Right renal cortex interstitium (tissue), 3 donors: ENCODE data around the gene ALDH18A1. TPM values are rescaled to one million over a fixed set of nuclear protein-coding genes. Genes with fewer than 3 reads are reported as not detected.
A peak's percentile ranks its signal among the peaks of the same experiment; 100 is the strongest.
"Not testable (repeated sequence)": the region's sequence is repeated elsewhere in the genome, so short reads cannot be mapped to it uniquely, and the experiment has no call there.

Experiments
- DNase-seq, 3 donors: peaks; one replicate each; pipeline ENCODE4 v3.0.0-alpha.2; 2013; ENCODE audit warnings: low read depth in 3 of 3, low spot score in 2 of 3
- polyA plus RNA-seq, 3 donors: library from polyadenylated mRNA; unstranded; fragments of 120-200 nt; gene quantifications; one replicate each; pipeline ENCODE4 v1.2.1, GENCODE V29; 2013; ENCODE audit not compliant: insufficient read length in 3 of 3

The ALDH18A1 gene
- polyA plus RNA-seq, 3 donors = 74.2 to 79.9 (median 78.8) TPM

DNA sequence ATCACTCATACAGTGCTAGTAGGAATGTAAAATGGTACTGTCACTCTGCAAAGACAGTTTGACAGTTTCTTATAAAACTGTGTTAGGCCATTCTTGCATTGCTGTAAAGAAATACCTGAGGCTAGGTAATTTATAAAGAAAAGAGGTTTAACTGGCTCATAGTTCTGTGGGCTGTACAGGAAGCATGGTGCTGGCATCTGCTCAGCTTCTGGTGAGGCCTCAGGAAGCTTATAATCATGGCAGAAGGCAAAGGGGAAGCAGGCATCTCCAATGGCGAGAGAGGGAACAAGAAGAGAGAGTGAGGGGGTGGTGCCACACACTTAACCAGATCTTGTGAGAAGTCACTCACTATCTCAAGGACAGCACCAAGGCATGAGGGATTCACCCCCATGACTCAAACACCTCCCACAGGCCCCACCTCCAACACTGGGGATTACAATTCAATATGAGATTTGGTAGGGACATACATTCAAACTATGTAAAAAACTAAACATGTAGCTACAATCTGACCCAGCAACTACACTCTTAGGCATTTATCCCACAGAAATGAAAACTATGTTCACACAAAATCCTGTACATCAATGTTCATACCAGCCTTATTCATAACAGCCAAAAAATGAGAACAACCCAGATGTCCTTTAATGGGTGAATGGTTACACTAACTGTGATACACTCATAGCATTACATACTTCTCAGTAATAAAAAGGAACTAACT lies 5.0 kb downstream of the ALDH18A1 start:
- no peak for DNase-seq

DNA sequence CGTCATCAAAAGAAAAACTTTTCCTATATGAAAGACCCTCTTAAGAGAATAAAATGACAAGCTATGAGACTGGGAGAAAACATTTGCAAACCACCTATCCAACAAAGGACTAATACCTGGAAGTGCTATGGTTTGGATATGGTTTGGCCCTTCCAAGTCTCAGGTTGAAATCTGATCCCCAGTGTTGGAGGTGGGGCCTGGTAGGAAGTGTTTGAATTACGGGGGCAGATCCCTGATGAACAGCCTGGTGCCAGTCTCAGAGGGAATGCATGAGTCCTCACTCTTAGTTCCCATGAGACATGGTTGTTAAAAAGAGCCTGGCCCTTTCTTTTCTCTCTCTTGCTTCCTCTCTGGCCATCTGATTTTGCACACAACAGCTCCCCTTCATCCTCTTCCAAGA lies 6.3 kb downstream of the ALDH18A1 start:
- DNase-seq = no peak

DNA sequence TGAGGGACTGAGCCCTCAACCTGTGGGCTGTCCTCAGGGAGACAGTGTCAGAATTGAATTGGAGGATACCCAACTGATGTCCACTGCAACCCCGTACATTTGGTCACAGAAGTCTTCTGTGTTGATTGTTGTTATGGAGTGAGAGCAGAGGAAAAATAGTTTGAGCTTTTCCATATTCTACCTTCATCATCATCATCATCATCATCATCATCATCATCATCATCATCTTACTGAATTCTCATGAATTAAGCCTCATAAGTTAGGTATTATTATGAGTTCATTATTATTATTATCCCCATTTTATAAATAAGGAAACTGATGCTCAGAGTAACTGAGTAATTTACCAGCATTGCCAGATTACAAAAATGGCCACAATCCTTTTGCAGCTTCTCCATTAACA lies 8.4 kb downstream of the ALDH18A1 start:
- no peak for DNase-seq

DNA sequence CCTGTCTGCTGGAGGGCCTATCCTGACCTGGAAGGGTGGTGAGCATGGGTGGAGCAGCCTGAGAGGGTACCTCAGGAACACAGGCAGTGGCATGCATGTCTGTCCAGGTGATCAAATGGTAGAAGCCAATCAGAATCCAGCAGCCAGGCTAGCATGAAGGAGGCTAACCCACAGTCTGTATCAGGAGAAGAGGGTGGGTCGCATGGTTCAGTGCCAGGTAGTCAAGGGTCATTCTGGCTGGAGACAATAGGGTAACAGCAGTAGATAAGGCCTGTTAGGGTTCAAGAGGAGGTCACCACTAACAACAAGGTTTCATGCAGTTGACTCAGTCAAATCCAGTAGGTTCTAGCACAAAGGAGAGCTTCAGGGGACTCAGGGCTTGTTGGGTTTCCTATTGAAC lies 10.4 kb downstream of the ALDH18A1 start:
- no peak for DNase-seq

DNA sequence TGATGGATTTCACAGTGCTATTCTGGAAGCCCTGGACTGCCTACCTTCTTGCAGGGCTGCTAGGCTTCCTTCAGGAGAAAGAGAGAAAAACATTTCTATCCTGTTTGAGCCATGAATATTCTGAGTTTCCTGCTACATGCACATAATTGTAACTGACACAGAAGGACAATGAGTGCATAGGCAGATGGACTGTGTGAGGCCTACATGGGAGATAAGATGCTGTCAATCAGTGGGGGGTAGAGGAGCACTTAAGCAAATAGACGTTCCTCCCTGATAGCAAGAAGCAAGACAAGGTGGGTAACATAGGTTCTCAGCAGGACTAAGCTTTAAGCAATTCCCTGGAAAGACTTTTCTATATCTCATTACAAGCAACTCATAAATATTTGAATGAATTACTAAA lies 11.6 kb downstream of the ALDH18A1 start:
- DNase-seq = no peak

DNA sequence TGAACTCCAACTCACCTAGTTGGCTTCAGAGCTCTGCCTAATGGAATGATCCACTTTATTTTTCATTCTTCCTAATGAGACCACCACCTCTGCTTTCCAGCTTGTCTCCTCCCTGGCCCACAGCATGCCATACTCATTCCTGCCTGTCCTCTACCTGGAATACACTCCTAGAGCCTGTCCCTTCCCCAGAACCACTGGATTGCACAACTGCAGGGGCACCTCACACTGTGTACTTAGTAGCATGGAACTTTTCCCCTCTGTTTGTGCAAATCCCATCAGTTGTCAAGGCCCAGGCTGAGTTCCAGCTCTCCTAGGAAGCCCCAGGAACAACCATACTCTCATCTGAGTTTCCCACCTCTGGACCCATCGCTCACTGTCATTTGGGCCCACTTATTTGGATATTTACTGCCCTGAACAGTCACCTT lies 15.6 kb downstream of the ALDH18A1 start:
- DNase-seq = no peak

DNA sequence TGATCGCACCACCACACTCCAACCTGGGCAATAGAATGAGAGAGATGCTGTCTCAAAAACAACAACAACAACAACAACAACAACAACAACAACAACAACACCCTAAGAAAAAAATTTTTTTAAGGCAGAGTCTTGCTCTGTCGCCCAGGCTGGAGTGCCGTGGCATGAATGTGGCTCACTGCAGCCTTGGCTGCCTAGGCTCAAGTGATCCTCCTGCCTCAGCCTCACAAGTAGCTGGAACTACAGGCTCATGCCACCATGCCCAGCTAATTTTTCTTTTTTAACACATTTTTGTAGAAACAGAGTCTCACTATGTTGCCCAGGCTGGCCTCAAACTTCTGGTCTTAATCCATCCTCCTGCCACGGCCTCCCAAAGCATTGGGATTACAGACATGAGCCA lies 18.6 kb downstream of the ALDH18A1 start:
- no peak for DNase-seq

DNA sequence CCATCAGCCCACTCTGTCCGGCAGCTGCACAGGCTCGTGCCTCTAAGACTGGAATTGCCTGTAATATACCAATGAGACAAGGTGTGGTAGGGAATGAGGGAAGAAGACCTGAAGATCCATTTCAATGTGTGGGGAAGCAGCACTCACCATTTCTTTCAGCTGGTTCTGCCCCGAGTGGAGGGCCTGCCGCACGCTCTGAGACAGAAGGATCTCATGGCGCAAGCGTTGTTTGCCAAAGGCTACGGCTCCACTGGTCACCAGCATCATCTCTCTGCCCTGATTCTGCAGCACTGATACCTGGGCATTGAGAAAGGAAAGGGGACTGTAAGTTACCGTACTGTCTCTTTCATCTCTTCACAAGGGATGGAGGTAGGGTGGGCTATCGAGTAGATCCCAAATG lies 19.4 kb downstream of the ALDH18A1 start:
- DNase-seq = no peak

DNA sequence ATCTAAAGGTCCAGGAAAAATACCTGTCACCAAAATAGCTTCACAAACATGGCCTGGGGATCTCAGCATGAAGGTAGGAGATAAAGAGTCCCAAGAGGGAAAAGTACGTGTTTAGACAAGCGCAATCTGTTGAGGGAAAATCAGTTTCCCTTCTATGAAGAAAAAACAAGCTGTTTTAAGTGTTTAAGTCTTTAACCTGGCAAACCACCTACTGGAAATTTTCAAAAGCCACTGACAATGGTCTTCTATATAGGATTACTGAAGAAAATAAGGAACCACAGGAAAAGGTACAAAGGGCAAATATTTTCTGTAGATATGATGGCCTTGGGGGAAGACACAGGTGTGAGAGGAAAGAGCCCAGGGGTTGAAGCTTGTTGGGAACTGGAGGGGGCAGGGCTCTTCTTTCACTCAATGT lies 21.2 kb downstream of the ALDH18A1 start:
- DNase-seq = no peak

DNA sequence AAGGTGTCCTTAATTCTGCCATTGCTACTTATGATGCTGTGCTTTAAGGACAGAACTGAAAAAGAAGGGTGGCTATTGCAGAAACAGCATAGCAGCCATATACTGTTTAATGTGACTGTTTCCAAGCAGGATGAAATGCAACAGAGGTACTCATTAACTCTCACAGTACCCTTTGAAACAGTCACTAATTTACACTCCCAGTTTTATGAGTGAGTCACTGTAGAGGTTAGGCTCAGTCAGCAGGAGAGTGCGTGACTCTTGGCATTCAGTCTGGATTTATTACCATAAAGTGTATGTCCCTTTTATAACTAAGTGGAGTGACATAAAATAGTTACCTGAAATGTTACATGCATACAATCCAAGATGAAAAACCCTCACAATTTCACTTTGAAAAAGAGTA lies 27.7 kb downstream of the ALDH18A1 start:
- DNase-seq = peak in 1 of 3 donors; percentile 10

DNA sequence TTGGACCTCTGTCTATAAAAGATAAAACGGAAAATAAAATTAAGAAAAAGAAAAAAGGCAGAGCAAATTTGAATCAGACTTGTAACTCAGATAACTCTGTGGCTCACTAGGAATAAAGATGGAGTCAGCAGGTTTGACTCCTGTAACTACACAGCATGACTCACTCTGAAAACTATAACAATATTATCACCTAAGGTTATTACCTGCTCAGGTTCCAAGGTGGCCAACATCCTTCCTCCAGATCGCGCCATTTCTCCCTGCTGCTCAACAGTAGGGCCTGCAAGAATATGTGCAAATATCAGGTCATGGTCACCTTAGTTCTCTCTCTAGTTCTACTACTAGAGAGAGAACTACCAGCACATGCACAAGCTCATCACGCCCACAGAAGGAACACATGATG lies 30.0 kb downstream of the ALDH18A1 start:
- DNase-seq = no peak

DNA sequence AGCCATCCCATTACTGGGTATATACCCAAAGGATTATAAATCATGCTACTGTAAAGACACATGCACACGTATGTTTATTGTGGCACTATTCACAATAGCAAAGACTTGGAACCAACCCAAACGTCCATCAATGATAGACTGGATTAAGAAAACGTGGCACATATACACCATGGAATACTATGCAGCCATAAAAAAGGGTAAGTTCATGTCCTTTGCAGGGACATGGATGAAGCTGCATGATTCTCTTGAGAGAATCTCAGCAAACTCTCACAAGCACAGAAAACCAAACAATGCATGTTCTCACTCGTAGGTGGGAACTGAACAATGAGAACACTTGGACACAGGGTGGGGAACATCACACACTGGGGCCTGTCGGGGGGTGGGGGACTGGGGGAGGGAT lies 36.1 kb downstream of the ALDH18A1 start:
- DNase-seq = not testable (repeated sequence)

DNA sequence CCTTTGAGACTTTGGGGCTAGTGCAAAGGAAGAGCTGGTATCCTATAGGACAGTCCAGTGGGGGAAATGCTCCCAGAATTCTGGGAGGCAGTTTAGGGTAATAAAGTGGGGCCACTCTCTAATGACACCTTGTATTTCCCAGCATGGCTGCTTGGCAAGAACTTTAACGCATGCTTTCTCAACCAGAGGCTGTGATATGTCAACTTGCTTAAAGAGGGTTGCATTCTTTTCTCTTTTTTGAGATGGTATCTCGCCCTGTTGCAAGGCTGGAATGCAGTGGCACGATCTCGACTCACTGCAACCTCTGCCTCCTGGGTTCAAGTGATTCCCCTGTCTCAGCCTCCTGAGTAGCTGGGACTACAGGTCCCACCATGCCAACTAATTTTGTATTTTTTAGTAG lies 38.4 kb downstream of the ALDH18A1 start:
- no peak for DNase-seq

DNA sequence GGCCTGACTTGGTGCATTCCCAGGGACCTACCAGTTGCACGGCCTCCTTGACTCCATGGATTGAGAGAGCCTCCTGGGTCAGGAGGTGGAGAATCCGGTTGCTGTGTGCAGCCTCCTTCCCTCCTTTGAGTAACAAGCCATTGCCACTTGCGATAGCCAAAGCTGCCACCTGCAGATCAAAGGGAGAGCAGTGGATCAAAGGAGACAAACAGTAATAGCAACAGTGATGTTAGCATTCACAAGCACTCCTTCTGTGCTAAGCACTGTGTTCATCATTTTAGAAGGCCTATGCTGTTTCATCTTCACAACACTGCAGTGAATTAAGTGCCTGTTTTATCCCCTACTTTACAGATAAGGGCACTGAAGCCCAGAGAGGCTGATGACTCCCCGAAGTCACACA lies 40.1 kb downstream of the ALDH18A1 start:
- no peak for DNase-seq

DNA sequence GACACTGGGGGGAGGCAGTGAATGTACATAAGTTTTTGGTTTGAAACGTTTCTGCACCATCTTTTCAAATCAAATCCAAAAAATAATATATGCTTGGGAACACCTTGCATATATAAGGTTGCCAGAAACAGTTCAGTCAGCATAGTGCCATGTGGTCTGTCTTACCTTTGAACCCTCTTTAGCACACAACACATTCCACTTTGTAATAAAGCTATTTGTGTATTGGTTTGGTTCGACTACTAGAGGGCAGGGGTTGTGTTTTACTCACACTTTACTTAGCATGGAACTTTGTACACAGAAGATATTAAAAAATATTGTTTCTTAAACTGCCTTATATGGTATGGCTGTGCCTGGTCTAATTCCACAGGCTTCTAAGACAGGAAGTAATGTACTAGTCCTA lies 43.2 kb downstream of the ALDH18A1 start:
- no peak for DNase-seq

DNA sequence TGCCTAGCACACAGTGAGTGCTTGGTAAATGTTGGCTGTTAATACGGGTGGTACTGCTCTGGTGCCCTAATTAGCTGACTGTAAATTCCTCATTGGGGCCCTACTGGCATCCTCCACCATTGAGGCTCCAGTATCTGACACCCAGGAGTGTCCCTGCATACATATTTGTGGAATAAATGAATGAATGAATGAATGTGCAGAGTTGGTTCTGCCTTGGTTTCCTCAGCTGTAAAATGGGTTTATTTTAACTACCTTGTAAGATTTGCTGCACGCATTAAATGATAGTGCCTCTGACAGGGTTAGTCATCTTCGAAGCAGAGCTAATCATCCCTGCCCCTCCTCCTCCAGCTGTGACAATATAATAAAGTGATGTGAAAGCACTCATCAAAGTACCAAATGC lies 45.8 kb downstream of the ALDH18A1 start:
- no peak for DNase-seq

DNA sequence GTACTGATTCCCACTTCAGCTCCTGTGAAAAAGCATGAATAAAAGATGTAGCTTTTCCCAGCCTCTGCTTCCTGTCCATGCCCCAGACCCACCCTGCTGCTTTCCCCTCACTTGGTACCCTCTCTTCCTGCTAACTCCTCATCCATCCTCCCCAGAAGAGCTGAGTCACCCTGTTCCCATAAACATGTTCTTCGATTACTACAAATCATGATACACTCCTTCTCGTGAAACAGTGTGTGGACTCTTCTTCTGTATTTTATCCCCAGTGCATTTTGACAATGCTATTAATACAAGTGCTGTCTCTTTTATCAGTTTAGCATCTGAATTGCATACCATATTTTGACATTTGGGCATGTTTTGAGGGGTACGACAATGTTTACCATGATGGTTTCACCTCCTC lies 49.6 kb downstream of the ALDH18A1 start:
- no peak for DNase-seq

DNA sequence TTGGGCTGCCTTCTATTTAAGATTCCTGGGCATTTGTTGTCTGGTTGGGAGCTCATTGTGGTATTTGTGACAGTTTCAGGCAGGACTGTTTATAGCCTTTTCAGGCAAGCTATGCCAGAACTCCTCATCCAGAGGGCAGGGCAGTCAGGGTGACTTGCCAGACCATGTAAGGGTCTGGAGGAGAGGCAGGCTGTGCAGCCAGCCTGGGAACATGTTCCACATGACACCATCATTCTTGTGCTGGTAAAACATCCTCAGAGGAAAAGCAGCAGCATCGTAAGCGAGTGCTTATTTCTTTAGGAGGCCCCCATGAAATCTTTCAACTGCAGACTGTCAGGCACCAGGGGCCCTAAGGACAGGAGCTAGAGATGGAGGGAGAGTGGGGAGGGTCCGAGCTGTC lies 51.3 kb downstream of the ALDH18A1 start:
- DNase-seq = no peak

DNA sequence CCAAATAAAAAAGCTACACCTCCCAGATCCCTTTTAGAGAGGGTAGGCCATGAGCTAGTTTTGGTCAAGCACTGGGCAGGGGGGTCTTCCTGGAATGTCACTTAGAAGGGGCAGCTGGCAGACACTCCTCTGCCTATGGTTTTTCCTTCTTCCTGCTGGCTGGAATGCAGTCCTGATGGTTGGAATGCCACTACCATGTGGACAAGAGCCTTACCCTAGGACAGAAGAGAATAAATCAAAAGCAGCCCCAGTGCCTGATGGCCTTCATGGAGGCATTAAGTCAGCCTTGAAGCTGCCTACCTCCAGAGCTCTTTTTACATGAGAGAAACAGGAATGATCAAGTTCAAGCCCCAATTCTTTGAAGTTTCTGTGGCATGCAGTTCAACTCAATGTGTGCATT lies 51.9 kb downstream of the ALDH18A1 start:
- no peak for DNase-seq

DNA sequence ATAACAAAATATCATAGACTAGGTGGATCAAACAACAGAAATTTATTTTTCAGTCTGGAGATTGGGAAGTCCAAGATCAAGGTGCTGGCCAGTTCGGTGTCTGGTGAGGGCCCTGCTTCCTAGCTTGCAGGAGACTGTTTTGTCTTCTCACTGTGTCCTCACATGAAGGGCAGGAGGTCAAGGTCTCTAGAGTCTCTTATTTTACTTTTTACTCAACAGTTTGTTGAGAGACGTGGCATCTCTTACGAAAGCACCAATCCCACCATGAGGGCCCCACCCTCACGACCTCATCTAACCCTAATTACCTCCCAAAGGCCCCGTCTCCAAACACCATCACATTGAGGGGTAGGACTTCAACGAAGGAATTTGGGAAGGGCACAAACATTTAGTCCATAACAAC lies 54.1 kb downstream of the ALDH18A1 start:
- DNase-seq = no peak

DNA sequence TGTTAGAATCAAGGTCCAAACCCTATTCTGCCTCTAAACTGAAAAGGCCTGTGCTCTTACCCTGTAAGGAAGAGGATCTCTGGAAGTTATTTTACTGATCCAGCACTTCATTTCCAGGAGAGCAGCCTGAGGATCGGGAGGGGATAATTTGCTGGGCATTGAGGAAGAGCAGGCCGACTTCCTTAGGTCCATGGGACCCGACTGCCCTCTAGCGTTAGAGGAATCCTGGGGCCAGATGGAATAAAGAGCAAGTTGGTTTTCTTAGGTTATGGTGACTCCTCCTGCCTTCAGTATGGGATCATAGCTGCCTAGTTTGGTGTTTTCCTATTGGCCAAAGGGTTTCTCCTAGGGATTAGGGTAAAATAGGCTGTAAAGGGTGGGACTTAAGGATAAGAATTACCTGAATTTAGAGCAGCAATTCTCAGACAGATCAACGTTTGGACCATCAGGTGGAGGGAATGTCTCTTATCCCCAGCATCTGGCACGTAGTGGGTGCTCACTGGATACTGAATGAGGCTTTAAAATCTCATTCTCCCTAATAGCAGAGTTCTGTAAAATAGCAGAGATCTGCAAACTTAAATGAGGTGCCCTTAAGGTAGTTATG lies 55.3 kb downstream of the ALDH18A1 start:
- DNase-seq = peak; percentile 76 to 91 (median 82)

DNA sequence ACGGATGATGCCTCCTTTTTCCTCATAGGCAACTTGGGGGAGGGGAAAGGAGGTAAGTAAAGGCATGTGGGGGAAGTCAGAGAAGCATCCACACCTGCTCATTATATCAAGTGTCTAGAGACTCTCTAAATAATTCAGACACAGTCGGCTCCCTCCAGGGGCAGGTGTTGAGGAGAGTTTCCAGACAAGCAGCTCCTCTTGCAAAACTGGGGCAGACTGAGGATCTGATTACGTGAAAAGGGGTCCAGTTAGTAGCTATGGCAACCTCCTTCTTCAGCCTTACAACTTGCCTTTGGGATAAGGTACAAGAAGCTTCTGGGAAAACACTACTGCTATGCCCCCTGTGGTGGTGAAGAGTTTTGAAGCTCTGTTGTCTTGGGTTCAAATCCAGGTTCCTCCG lies 56.4 kb downstream of the ALDH18A1 start:
- DNase-seq = no peak

DNA sequence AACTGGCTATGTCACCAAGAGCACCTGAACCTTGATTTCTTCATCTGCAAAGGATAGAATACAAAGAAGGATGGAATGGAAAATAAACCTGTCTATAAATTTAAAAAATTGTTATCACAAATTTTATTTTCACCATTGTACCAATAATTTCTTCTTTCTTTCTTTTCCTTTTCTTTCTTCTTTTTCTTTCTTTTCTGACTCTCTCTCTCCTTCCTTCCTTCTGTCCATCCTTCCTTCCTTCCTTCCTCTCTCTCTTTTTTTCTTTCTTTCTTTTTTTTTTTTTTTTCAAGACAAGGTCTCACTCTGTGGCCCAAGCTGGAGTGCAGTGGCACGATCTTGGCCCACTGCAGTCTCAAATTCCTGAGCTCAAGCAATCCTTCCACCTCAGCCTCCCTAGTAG lies 58.7 kb downstream of the ALDH18A1 start:
- no peak for DNase-seq
